ENCODE results near the gene ID2. TPM values are rescaled to one million over a fixed set of nuclear protein-coding genes. Genes with fewer than 3 reads are reported as not detected.
A peak's percentile ranks its signal among the peaks of the same experiment; 100 is the strongest.

ID2 gene
- total and polyA plus RNA-seq, 2 of the 13 experiments (the other 11 are each of a cell fraction or from before 2014, with no cell fraction given): 214 to 719 TPM

GRCh38 chr2:8685697-8686358 lies 4.0 kb downstream of the ID2 start (continued):
- TF ChIP-seq ATF2 (CRISPR knock-in tag; IDR thresholded peaks at IDR 0.05): 0 out of 2 replicates have a peak, but pooled peaks have one; percentile 19
- no peak for TF ChIP-seq MED13 (CRISPR knock-in tag; IDR thresholded peaks at IDR 0.05)
- TF ChIP-seq, protein P1, sequence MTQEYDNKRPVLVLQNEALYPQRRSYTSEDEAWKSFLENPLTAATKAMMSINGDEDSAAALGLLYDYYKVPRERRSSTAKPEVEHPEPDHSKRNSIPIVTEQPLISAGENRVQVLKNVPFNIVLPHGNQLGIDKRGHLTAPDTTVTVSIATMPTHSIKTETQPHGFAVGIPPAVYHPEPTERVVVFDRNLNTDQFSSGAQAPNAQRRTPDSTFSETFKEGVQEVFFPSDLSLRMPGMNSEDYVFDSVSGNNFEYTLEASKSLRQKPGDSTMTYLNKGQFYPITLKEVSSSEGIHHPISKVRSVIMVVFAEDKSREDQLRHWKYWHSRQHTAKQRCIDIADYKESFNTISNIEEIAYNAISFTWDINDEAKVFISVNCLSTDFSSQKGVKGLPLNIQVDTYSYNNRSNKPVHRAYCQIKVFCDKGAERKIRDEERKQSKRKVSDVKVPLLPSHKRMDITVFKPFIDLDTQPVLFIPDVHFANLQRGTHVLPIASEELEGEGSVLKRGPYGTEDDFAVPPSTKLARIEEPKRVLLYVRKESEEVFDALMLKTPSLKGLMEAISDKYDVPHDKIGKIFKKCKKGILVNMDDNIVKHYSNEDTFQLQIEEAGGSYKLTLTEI (CRISPR knock-in tag; conservative IDR thresholded peaks at IDR 0.05): no peak
- TF ChIP-seq, protein P2, sequence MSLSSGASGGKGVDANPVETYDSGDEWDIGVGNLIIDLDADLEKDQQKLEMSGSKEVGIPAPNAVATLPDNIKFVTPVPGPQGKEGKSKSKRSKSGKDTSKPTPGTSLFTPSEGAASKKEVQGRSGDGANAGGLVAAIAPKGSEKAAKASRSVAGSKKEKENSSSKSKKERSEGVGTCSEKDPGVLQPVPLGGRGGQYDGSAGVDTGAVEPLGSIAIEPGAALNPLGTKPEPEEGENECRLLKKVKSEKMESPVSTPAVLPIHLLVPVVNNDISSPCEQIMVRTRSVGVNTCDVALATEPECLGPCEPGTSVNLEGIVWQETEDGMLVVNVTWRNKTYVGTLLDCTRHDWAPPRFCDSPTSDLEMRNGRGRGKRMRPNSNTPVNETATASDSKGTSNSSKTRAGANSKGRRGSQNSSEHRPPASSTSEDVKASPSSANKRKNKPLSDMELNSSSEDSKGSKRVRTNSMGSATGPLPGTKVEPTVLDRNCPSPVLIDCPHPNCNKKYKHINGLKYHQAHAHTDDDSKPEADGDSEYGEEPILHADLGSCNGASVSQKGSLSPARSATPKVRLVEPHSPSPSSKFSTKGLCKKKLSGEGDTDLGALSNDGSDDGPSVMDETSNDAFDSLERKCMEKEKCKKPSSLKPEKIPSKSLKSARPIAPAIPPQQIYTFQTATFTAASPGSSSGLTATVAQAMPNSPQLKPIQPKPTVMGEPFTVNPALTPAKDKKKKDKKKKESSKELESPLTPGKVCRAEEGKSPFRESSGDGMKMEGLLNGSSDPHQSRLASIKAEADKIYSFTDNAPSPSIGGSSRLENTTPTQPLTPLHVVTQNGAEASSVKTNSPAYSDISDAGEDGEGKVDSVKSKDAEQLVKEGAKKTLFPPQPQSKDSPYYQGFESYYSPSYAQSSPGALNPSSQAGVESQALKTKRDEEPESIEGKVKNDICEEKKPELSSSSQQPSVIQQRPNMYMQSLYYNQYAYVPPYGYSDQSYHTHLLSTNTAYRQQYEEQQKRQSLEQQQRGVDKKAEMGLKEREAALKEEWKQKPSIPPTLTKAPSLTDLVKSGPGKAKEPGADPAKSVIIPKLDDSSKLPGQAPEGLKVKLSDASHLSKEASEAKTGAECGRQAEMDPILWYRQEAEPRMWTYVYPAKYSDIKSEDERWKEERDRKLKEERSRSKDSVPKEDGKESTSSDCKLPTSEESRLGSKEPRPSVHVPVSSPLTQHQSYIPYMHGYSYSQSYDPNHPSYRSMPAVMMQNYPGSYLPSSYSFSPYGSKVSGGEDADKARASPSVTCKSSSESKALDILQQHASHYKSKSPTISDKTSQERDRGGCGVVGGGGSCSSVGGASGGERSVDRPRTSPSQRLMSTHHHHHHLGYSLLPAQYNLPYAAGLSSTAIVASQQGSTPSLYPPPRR (CRISPR knock-in tag; IDR thresholded peaks at IDR 0.05; ENCODE audit: borderline replicate concordance): peak; percentile 14; the same call in 1 of the 2 replicates
- peak; percentile 24; the same call in 1 of the 2 replicates for TF ChIP-seq MXD1 (CRISPR knock-in tag; IDR thresholded peaks at IDR 0.05)
- TF ChIP-seq SALL1 (CRISPR knock-in tag; IDR thresholded peaks at IDR 0.05): peak; percentile 54; the same call in 1 of the 2 replicates
- peak; percentile 60; the same call in 1 of the 2 replicates for TF ChIP-seq ZNF749 (CRISPR knock-in tag; IDR thresholded peaks at IDR 0.05; ENCODE audit: borderline replicate concordance)
- TF ChIP-seq ZSCAN22 (CRISPR knock-in tag; IDR thresholded peaks at IDR 0.05): no peak; the same call in 1 of the 2 replicates
- TF ChIP-seq RARA (CRISPR knock-in tag; IDR thresholded peaks at IDR 0.05): no peak
- no peak for TF ChIP-seq GATA4 (IDR thresholded peaks at IDR 0.05; ENCODE audit: borderline replicate concordance, low read depth)
- TF ChIP-seq RORA (CRISPR knock-in tag; IDR thresholded peaks at IDR 0.05): no peak
- TF ChIP-seq ZNF883 (CRISPR knock-in tag; IDR thresholded peaks at IDR 0.05; ENCODE audit: not compliant biosample characterization): peak; percentile 15
- 0 out of 2 replicates have a peak, but pooled peaks have one; percentile 27 for TF ChIP-seq ZIK1 (CRISPR knock-in tag; IDR thresholded peaks at IDR 0.05; ENCODE audit: borderline replicate concordance, low read depth)
- 0 out of 2 replicates have a peak, but pooled peaks have one; percentile 31 for TF ChIP-seq MEF2D (CRISPR knock-in tag; IDR thresholded peaks at IDR 0.05)
- no peak for TF ChIP-seq ZNF17 (CRISPR knock-in tag; IDR thresholded peaks at IDR 0.05)
- TF ChIP-seq KLF12 (CRISPR knock-in tag; IDR thresholded peaks at IDR 0.05; ENCODE audit: borderline replicate concordance): no peak
- no peak for TF ChIP-seq ZNF20 (CRISPR knock-in tag; IDR thresholded peaks at IDR 0.05)
- 0 out of 2 replicates have a peak, but pooled peaks have one; percentile 60 for TF ChIP-seq SALL2 (CRISPR knock-in tag; IDR thresholded peaks at IDR 0.05)

Data from HepG2 (cell line).